ENCODE measurements around the gene COX20. TPM values are rescaled to one million over a fixed set of nuclear protein-coding genes. Genes with fewer than 3 reads are reported as not detected.

The COX20 gene
- total and polyA plus RNA-seq, 2 of the 4 experiments (the other 2 are of a cell fraction): 13.3 to 27.0 TPM

- H3K4ac ChIP-seq (ENCODE audit: low read depth, low read length): no peak overlapping the region
- ChIA-PET POLR2A (ENCODE audit: unreplicated experiment) (no interaction called here), CTCF (interaction anchor here (1.0 to 1.7 kb wide), 2 partner anchors 11 to 67 kb away, joined by 3 to 6 read pairs; no protein-coding TSS in a partner anchor)
- dilution Hi-C loops (cut with HindIII; ENCODE audit: low sequenced_read_pairs, unreplicated experiment) (no loop called here), intact Hi-C loops (cut with micrococcal nuclease) (no loop called here), in situ Hi-C loops (cut with MboI; ENCODE audit: low sequenced_read_pairs) (no loop called here)
- peaks cover 11 to 36% of the 10 kb centered on the region in 2 experiments; a peak in 3 of 4 replicates for H3K79me1 ChIP-seq (ENCODE audit: low read depth in 1 of 2, low read length in 2 of 2)
- H3K56ac ChIP-seq (ENCODE audit: extremely low read depth, insufficient read depth, low read length): no peak overlapping the region
- no peak overlapping the region for H3K4me2 ChIP-seq (ENCODE audit: low read depth, low read length)
- ATAC-seq (ENCODE audit: low read depth) (no peak), DNase-seq (no peak)
- no peak overlapping the region for H3K23ac ChIP-seq (ENCODE audit: low read depth, low read length)
- no peaks in the 10 kb centered on the region for H3K9me3 ChIP-seq (ENCODE audit: control insufficient read depth, insufficient read depth, low read length)
- H2AFZ ChIP-seq (replicated peaks; ENCODE audit: low read length, poor library complexity): no peak overlapping the region
- no peak overlapping the region for H2BK120ac ChIP-seq (ENCODE audit: low read depth, low read length)
- H3K14ac ChIP-seq (replicated peaks; ENCODE audit: low read depth, low read length): no peak overlapping the region
- BruUV-seq (replicated peaks): no TSS peak
- H4K5ac ChIP-seq (ENCODE audit: low read depth, low read length): no peak overlapping the region; the same call in 1 of the 2 replicates
- H4K91ac ChIP-seq (ENCODE audit: insufficient read depth, low read depth, low read length): no peak overlapping the region
- no peaks in the 10 kb centered on the region for H3K27me3 ChIP-seq (ENCODE audit: control insufficient read depth, insufficient read depth, low read length)
- no peak for TF ChIP-seq RAD21 (IDR thresholded peaks at IDR 0.05; ENCODE audit: low read length)
- no peak for TF ChIP-seq RCOR1 (IDR thresholded peaks at IDR 0.05; ENCODE audit: insufficient replicate concordance, low read length)
- no peak for TF ChIP-seq RFX5 (IDR thresholded peaks at IDR 0.05; ENCODE audit: low read depth, low read length)
- no peak for TF ChIP-seq MAZ (IDR thresholded peaks at IDR 0.05; ENCODE audit: borderline replicate concordance, low read depth, low read length)
- no peak for TF ChIP-seq BHLHE40 (IDR thresholded peaks at IDR 0.05; ENCODE audit: low read depth, low read length)
- no peak for TF ChIP-seq ELK1 (IDR thresholded peaks at IDR 0.05; ENCODE audit: borderline replicate concordance, low read depth, low read length)
- TF ChIP-seq NFE2L2 (IDR thresholded peaks at IDR 0.05; ENCODE audit: low read depth, low read length): no peak
- TF ChIP-seq POLR2A (IDR thresholded peaks at IDR 0.05; ENCODE audit: low read depth, low read length): no peak
- TF ChIP-seq MXI1 (IDR thresholded peaks at IDR 0.05; ENCODE audit: borderline replicate concordance, low read depth, low read length): no peak
- no peak for TF ChIP-seq CTCF (conservative IDR thresholded peaks at IDR 0.05; ENCODE audit: low read depth, low read length)
- TF ChIP-seq FOS (IDR thresholded peaks at IDR 0.05; ENCODE audit: low read depth, low read length): no peak
- H3K27ac ChIP-seq (ENCODE audit: insufficient read depth, low read length): no peak overlapping the region
- no peaks in the 10 kb centered on the region for H3K9me1 ChIP-seq (ENCODE audit: insufficient read depth, low read length)
- no peak overlapping the region for H3K18ac ChIP-seq (ENCODE audit: low read depth, low read length)
- peaks cover 31% of the 10 kb centered on the region; the same call in 1 of the 2 replicates for H4K20me1 ChIP-seq (ENCODE audit: insufficient read depth, low read length)
- H2BK5ac ChIP-seq (ENCODE audit: low read depth, low read length, poor library complexity, severe bottlenecking): no peak overlapping the region
- H3K4me3 ChIP-seq (ENCODE audit: insufficient read depth, low read depth, low read length): no peak overlapping the region
- no peak overlapping the region for H4K8ac ChIP-seq (ENCODE audit: low read depth in 2 of 2, low read length in 2 of 2)
- H2BK15ac ChIP-seq (ENCODE audit: low read depth, low read length): no peak overlapping the region
- H3K9ac ChIP-seq (ENCODE audit: low read depth, low read length): no peak overlapping the region
- H2AK9ac ChIP-seq (replicated peaks; ENCODE audit: low read depth, low read length, poor library complexity): no peak overlapping the region
- no peak overlapping the region for H2BK20ac ChIP-seq (ENCODE audit: low read depth, low read length)
- H2AK5ac ChIP-seq (ENCODE audit: low read depth, low read length): no peak overlapping the region
- no peaks in the 10 kb centered on the region for H3K4me1 ChIP-seq (ENCODE audit: control insufficient read depth, insufficient read depth, low read length)
- WGBS, 2 experiments (ENCODE audit: extremely low coverage in 2 of 2, insufficient read length in 1 of 2): no CpG with 5 or more reads among the region's 4 CpGs
- peaks cover 32% of the 10 kb centered on the region for H3K36me3 ChIP-seq (ENCODE audit: control insufficient read depth, insufficient read depth, low read length)
Measured at GRCh38 chr1:244851546-244852231, 16.2 kb downstream of the COX20 start.

Data from IMR-90 (cell line).